Tibial artery (tissue), 4 donors: Measurements from ENCODE around the gene PFN4.

Experiments
- DNase-seq, 2 donors: peaks; one replicate each; pipeline ENCODE4 v3.0.0-alpha.2; 2019
- H3K27ac ChIP-seq, 2 donors: fragments of 200-600 bp; sonication (generic) in 1 of 2; 1 replicate in 1 of 2; 2 replicates in 1 of 2; pipeline ENCODE4 v1.5.1; 2018 to 2019; ENCODE audit warnings: mild to moderate bottlenecking in 1 of 2
- H3K27me3 ChIP-seq, 2 donors: fragments of 200-600 bp; sonication (generic) in 1 of 2; one replicate each; pipeline versions ENCODE4 v1.5.1 to v1.6.0; 2016 to 2019
- H3K36me3 ChIP-seq, 3 donors: fragments of 200-600 bp; sonication (generic) in 2 of 3; one replicate each; pipeline ENCODE4 v1.5.1; 2016 to 2019; ENCODE audit warnings: mild to moderate bottlenecking in 2 of 3
- H3K4me1 ChIP-seq, 4 donors: fragments of 200-600 bp; sonication (generic) in 2 of 4; 1 replicate in 3 of 4; 2 replicates in 1 of 4; pipeline ENCODE4 v1.5.1; 2016 to 2019
- H3K4me3 ChIP-seq, 2 donors: fragments of 200-600 bp; sonication (generic) in 1 of 2; 1 replicate in 1 of 2; 2 replicates in 1 of 2; pipeline ENCODE4 v1.5.1; 2018 to 2019; ENCODE audit warnings: mild to moderate bottlenecking in 2 of 2
- H3K9me3 ChIP-seq, 3 donors: fragments of 200-600 bp; sonication (generic) in 1 of 3; one replicate each; pipeline ENCODE4 v1.5.1; 2016 to 2019
- CTCF ChIP-seq, 2 experiments: fragments of 200-600 bp in 1 of 2; fragments of 450-650 bp in 1 of 2; IDR thresholded peaks; one replicate each; pipeline ENCODE4 v1.5.1; 2017 to 2019; ENCODE audit warnings: antibody characterized with exemption in 2 of 2, mild to moderate bottlenecking in 1 of 2, moderate library complexity in 1 of 2
- intact Hi-C: fragments of 100-400 bp; cut with DNase I; formaldehyde crosslinking; loops from one replicate; pipeline ENCODE4 v1.15.0; 2023; ENCODE audit warnings: low total_unique reads

The PFN4 gene

GRCh38 chr2:24088821-24089359, 34.2 kb downstream of the PFN4 start:
- Histone ChIP-seq H3K4me3 (no peak overlapping the region), H3K27ac (no peak overlapping the region), H3K27me3 (no peaks in the 10 kb centered on the region), H3K9me3 (no peaks in the 10 kb centered on the region), H3K36me3 (peaks cover 16 to 28% (median 17%) of the 10 kb centered on the region in 3 donors), H3K4me1 (peaks cover 0 to 10% (median 5%) of the 10 kb centered on the region in 4 donors)
- no peak for TF ChIP-seq CTCF (IDR thresholded peaks at IDR 0.05)
- intact Hi-C loops: no loop called here
- DNase-seq: no peak

DNA sequence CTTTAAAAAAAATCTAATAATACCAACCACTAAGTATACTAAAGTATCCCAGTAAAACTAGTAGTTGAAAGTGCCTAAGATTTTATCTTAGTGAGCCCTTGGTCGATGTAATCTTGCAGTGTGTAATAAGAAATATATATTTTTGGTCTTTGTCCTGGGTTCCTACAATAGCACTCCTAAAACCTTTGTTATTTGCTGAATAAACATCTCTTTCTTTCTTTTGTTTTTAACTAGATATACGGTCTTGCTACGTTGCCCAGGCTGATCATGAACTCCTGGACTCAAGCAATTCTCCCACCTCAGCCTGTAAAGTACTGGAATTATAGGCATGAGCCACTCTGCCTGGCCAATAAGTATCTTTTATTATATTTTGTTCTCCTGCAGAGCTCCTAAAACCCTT, 36.1 kb downstream of the PFN4 start:
- no peak for TF ChIP-seq CTCF (IDR thresholded peaks at IDR 0.05)
- no peak for DNase-seq
- Histone ChIP-seq H3K9me3 (no peaks in the 10 kb centered on the region), H3K4me3 (no peak overlapping the region), H3K4me1 (peaks cover 0 to 17% (median 15%) of the 10 kb centered on the region in 4 donors), H3K27ac (no peak overlapping the region), H3K36me3 (peaks cover 11 to 27% (median 23%) of the 10 kb centered on the region in 3 donors), H3K27me3 (no peaks in the 10 kb centered on the region)
- intact Hi-C loops: no loop called here

GRCh38 chr2:24086241-24086640, 36.9 kb downstream of the PFN4 start:
- no peak for TF ChIP-seq CTCF (IDR thresholded peaks at IDR 0.05)

DNA sequence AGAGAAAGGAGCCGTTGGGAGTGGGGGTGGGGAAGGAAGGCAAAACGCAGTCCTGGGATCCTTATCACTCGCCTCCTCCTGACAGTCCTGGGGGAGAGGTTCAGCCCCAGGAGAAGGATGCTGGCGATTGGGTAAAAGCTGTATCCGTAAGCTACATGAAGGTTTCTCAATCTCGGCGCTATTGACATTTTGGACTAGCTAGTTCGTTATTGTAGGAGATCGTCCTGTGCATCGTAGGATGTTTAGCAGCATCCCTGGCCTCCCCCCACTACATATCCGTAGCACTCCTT, 38.0 kb downstream of the PFN4 start:
- no peaks in the 10 kb centered on the region for H3K9me3 ChIP-seq
- intact Hi-C loops: no loop called here
- H3K27ac ChIP-seq: peak overlapping the region; percentile 83 to 93
- peak overlapping the region; percentile 61 to 64 for H3K4me3 ChIP-seq
- peaks cover 0 to 17% (median 15%) of the 10 kb centered on the region in 4 donors for H3K4me1 ChIP-seq
- no peak for DNase-seq
- H3K36me3 ChIP-seq: peaks cover 26 to 43% (median 29%) of the 10 kb centered on the region in 3 donors
- no peak for TF ChIP-seq CTCF (IDR thresholded peaks at IDR 0.05)
- H3K27me3 ChIP-seq: no peaks in the 10 kb centered on the region

More at GRCh38 chr2:24086241-24086640, 36.9 kb downstream of the PFN4 start:
- intact Hi-C loops: no loop called here
- H3K27me3 ChIP-seq: no peaks in the 10 kb centered on the region
- no peak overlapping the region for H3K4me3 ChIP-seq
- no peak for DNase-seq
- peaks cover 19 to 35% (median 26%) of the 10 kb centered on the region in 3 donors for H3K36me3 ChIP-seq
- peaks cover 0 to 17% (median 15%) of the 10 kb centered on the region in 4 donors for H3K4me1 ChIP-seq
- H3K9me3 ChIP-seq: no peaks in the 10 kb centered on the region
- H3K27ac ChIP-seq: no peak overlapping the region

- H3K4me3 ChIP-seq: peak within 1 kb of the TSS; percentile 61 to 64
- H3K36me3 ChIP-seq: peaks cover 26 to 43% (median 29%) of the 10 kb centered on the region in 3 donors
- no peaks in the 10 kb centered on the region for H3K27me3 ChIP-seq
- no peaks in the 10 kb centered on the region for H3K9me3 ChIP-seq
- peak within 1 kb of the TSS; percentile 83 to 93 for H3K27ac ChIP-seq
- intact Hi-C loops: loop anchor here (5.0 kb wide), 3 partner anchors 37 to 262 kb away; partner anchors contain the start of genes ATAD2B, FKBP1B and WDCP
- peak; percentile 89 to 92 for DNase-seq
- TF ChIP-seq CTCF (IDR thresholded peaks at IDR 0.05): peak; percentile 94 to 98
- peaks cover 0 to 17% (median 15%) of the 10 kb centered on the region in 4 donors for H3K4me1 ChIP-seq
Measured at GRCh38 chr2:24084386-24085199, 38.5 kb downstream of the PFN4 start, which contains the start of gene TP53I3. Gene TP53I3, minus strand, starts transcription at chr2:24084834. Its CDS starts 508 bp downstream, at chr2:24084326.
